ENCODE measurements around the gene ELFN1. TPM values are rescaled to one million over a fixed set of nuclear protein-coding genes. Genes with fewer than 3 reads are reported as not detected.
"Not testable (repeated sequence)": the region's sequence is repeated elsewhere in the genome, so short reads cannot be mapped to it uniquely, and the experiment has no call there.

ELFN1 gene
- total RNA-seq, 2 donors from 2014 or later: 0.12 to 0.40 TPM

GRCh38 chr7:1716263-1717094 lies 46.4 kb downstream of the ELFN1 start:
- Histone ChIP-seq H3K27ac (no peak overlapping the region), H3K27me3 (no peaks in the 10 kb centered on the region), H3K9me3 (no peaks in the 10 kb centered on the region), H3K9ac (ENCODE audit: low read depth in 2 of 2, low read length in 2 of 2) (no peak overlapping the region), H3K4me1 (no peaks in the 10 kb centered on the region), H3K4me3 (no peak overlapping the region), H3K36me3 (no peaks in the 10 kb centered on the region)
- intact Hi-C loops (cut with DNase I): no loop called here
- TF ChIP-seq CTCF (IDR thresholded peaks at IDR 0.05): no peak
- DNase-seq: no peak

- no peaks in the 10 kb centered on the region for H3K27me3 ChIP-seq
- TF ChIP-seq CTCF (IDR thresholded peaks at IDR 0.05): no peak
- no peak overlapping the region for H3K9ac ChIP-seq (ENCODE audit: low read depth in 2 of 2, low read length in 2 of 2)
- intact Hi-C loops (cut with DNase I): no loop called here
- no peaks in the 10 kb centered on the region for H3K36me3 ChIP-seq
- H3K4me3 ChIP-seq: no peak overlapping the region
- no peak for DNase-seq
- H3K9me3 ChIP-seq: no peaks in the 10 kb centered on the region
- H3K4me1 ChIP-seq: no peaks in the 10 kb centered on the region
- no peak overlapping the region for H3K27ac ChIP-seq
Measured at GRCh38 chr7:1717095-1717483, 47.0 kb downstream of the ELFN1 start.

- Histone ChIP-seq H3K27me3 (no peaks in the 10 kb centered on the region), H3K9me3 (no peaks in the 10 kb centered on the region), H3K9ac (ENCODE audit: low read depth in 2 of 2, low read length in 2 of 2) (no peak overlapping the region), H3K4me1 (no peaks in the 10 kb centered on the region), H3K4me3 (no peak overlapping the region), H3K27ac (no peak overlapping the region), H3K36me3 (no peaks in the 10 kb centered on the region)
- intact Hi-C loops (cut with DNase I): no loop called here
- no peak for DNase-seq
- TF ChIP-seq CTCF (IDR thresholded peaks at IDR 0.05): no peak
Measured at GRCh38 chr7:1717903-1718676, 48.0 kb downstream of the ELFN1 start.

- H3K27ac ChIP-seq; H3K27me3 ChIP-seq; DNase-seq; H3K4me1 ChIP-seq; intact Hi-C loops (cut with DNase I); H3K9ac ChIP-seq (ENCODE audit: low read depth in 2 of 2, low read length in 2 of 2); H3K4me3 ChIP-seq; H3K36me3 ChIP-seq; H3K9me3 ChIP-seq: not testable (repeated sequence)
Measured at GRCh38 chr7:1718850-1719249, 48.8 kb downstream of the ELFN1 start.

- DNase-seq; H3K9me3 ChIP-seq; H3K4me3 ChIP-seq; H3K9ac ChIP-seq (ENCODE audit: low read depth in 2 of 2, low read length in 2 of 2); H3K27me3 ChIP-seq; intact Hi-C loops (cut with DNase I); H3K27ac ChIP-seq; H3K4me1 ChIP-seq; H3K36me3 ChIP-seq: not testable (repeated sequence)
Measured at GRCh38 chr7:1719256-1719655, 49.2 kb downstream of the ELFN1 start.

GRCh38 chr7:1719913-1720312 lies 49.8 kb downstream of the ELFN1 start:
- no peak overlapping the region for H3K4me3 ChIP-seq
- H3K9me3 ChIP-seq: no peaks in the 10 kb centered on the region
- H3K9ac ChIP-seq (ENCODE audit: low read depth in 2 of 2, low read length in 2 of 2): no peak overlapping the region
- no peaks in the 10 kb centered on the region for H3K36me3 ChIP-seq
- H3K27me3 ChIP-seq: no peaks in the 10 kb centered on the region
- TF ChIP-seq CTCF (IDR thresholded peaks at IDR 0.05): no peak
- no peaks in the 10 kb centered on the region for H3K4me1 ChIP-seq
- DNase-seq: no peak
- intact Hi-C loops (cut with DNase I): no loop called here
- H3K27ac ChIP-seq: no peak overlapping the region

Measured in colonic mucosa (tissue), 4 donors.